Neural progenitor cell (in vitro differentiated cells): Measurements from ENCODE around the gene TRAPPC2L.

Source experiments
- EZH2phosphoT487 ChIP-seq: fragments of 200-600 bp; sonication (generic); IDR thresholded peaks from 2 replicates; pipeline ENCODE4 v1.6.1; 2017; ENCODE audit warnings: antibody characterized with exemption
- TF ChIP-seq, protein P1 (sequence below): fragments of 200-600 bp; sonication (generic); IDR thresholded peaks from 2 replicates; pipeline ENCODE4 v1.5.1; 2017; ENCODE audit warnings: antibody characterized with exemption, mild to moderate bottlenecking

DNA sequence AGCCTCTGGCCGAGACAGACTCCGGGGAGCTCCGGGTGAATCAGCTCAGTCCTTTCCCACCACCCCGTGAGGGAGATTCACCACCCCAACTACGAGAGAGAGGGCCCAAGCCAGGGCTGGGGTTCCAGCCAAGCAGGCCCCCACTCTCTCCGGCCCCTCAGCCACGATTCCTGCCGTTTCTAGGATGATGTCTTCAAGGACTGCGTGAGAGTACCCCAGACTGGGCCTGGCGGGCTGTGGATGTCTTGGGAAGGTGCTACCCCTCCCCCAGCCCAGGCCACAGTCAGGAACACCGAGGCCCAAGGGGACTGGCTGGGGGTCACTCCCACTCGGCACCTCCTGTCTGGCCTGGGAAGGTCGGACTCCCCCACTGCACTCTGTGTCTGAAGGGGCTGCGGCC is 31.1 kb downstream of the TRAPPC2L start:
- TF ChIP-seq, protein P1, sequence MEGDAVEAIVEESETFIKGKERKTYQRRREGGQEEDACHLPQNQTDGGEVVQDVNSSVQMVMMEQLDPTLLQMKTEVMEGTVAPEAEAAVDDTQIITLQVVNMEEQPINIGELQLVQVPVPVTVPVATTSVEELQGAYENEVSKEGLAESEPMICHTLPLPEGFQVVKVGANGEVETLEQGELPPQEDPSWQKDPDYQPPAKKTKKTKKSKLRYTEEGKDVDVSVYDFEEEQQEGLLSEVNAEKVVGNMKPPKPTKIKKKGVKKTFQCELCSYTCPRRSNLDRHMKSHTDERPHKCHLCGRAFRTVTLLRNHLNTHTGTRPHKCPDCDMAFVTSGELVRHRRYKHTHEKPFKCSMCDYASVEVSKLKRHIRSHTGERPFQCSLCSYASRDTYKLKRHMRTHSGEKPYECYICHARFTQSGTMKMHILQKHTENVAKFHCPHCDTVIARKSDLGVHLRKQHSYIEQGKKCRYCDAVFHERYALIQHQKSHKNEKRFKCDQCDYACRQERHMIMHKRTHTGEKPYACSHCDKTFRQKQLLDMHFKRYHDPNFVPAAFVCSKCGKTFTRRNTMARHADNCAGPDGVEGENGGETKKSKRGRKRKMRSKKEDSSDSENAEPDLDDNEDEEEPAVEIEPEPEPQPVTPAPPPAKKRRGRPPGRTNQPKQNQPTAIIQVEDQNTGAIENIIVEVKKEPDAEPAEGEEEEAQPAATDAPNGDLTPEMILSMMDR, result no peak
- no peak for TF ChIP-seq EZH2phosphoT487
